A673 (cell line): ENCODE results near the gene AMZ1. TPM values are rescaled to one million over a fixed set of nuclear protein-coding genes. Genes with fewer than 3 reads are reported as not detected.

Experiments used
- BruUV-seq: library from RNA; stranded (reverse); fragments of 400-500 nt; replicated peaks from 2 replicates; lab custom pipeline; 2021; lab: Mats Ljungman, UMichigan
- CTCF ChIA-PET: fragments of 300-600 bp; sonication (Branson Sonifier 250); formaldehyde crosslinking; loops from one replicate; lab custom pipeline; 2022; ENCODE audit warnings: antibody characterized with exemption; lab: Charles Lee
- POLR2A ChIA-PET: fragments of 300-600 bp; sonication (Branson Sonifier 250); formaldehyde crosslinking; loops from one replicate; lab custom pipeline; 2022; ENCODE audit warnings: antibody characterized with exemption; ENCODE audit not compliant: low non-redundant PET; lab: Charles Lee
- DNase-seq: peaks from one replicate; pipeline ENCODE4 v3.0.0-alpha.2; 2015; ENCODE audit warnings: low spot score
- H3K27ac ChIP-seq: fragments of 200-600 bp; sonication (generic); 2 replicates; pipeline ENCODE4 v1.5.1; 2016; ENCODE audit warnings: mixed run types, low read depth, mild to moderate bottlenecking, mixed read lengths, antibody characterized with exemption, low read length; ENCODE audit not compliant: poor library complexity, severe bottlenecking
- H3K27me3 ChIP-seq: fragments of 200-600 bp; sonication (generic); replicated peaks from 2 replicates; pipeline ENCODE4 v1.6.1; 2017; ENCODE audit warnings: mixed run types, low read depth, mild to moderate bottlenecking, mixed read lengths, antibody characterized with exemption, low read length; ENCODE audit not compliant: insufficient read depth, poor library complexity
- H3K36me3 ChIP-seq: fragments of 200-600 bp; sonication (generic); 2 replicates; pipeline ENCODE4 v1.6.1; 2016; ENCODE audit warnings: mixed run types, mild to moderate bottlenecking, mixed read lengths, antibody characterized with exemption, low read length; ENCODE audit not compliant: insufficient read depth, poor library complexity, severe bottlenecking
- H3K4me1 ChIP-seq: fragments of 200-600 bp; sonication (generic); 2 replicates; pipeline ENCODE4 v1.6.1; 2017; ENCODE audit warnings: mixed run types, mild to moderate bottlenecking, mixed read lengths, antibody characterized with exemption, low read length; ENCODE audit not compliant: insufficient read depth, poor library complexity, severe bottlenecking
- H3K4me3 ChIP-seq: fragments of 200-600 bp; sonication (generic); 2 replicates; pipeline ENCODE4 v1.5.1; 2016; ENCODE audit warnings: low read depth, mixed run types, mild to moderate bottlenecking, mixed read lengths, low read length; ENCODE audit not compliant: poor library complexity, severe bottlenecking
- H3K9me3 ChIP-seq: fragments of 200-600 bp; sonication (generic); 2 replicates; pipeline ENCODE4 v1.6.1; 2016; ENCODE audit warnings: mixed run types, low read depth, mild to moderate bottlenecking, mixed read lengths, antibody characterized with exemption, low read length; ENCODE audit not compliant: poor library complexity, severe bottlenecking
- CTCF ChIP-seq: fragments of 300-800, 200-600 bp; sonication (generic); conservative IDR thresholded peaks from 2 replicates; pipeline ENCODE4 v1.5.1; 2017; ENCODE audit warnings: low read depth, mild to moderate bottlenecking, antibody characterized with exemption, low read length, moderate library complexity, mixed read lengths
- EZH2 ChIP-seq: fragments of 200-600 bp; sonication (generic); IDR thresholded peaks from 2 replicates; pipeline ENCODE4 v1.6.1; 2017; ENCODE audit warnings: borderline replicate concordance, low read depth, mild to moderate bottlenecking, mixed read lengths, antibody characterized with exemption, low read length; ENCODE audit not compliant: poor library complexity, severe bottlenecking
- intact Hi-C: fragments of 100-400 bp; cut with micrococcal nuclease; formaldehyde crosslinking; loops from one replicate; pipeline ENCODE4 v1.10.0; 2022; ENCODE audit not compliant: unreplicated experiment
- total RNA-seq: library from RNA; stranded (reverse); gene quantifications from 2 replicates; pipeline ENCODE4 v1.2.3, GENCODE V29; 2021

The AMZ1 gene
- total RNA-seq, 1 experiment from 2014 or later = not detected

- Histone ChIP-seq H3K4me1 (no peaks in the 10 kb centered on the region), H3K4me3 (no peak overlapping the region), H3K36me3 (no peaks in the 10 kb centered on the region), H3K9me3 (no peaks in the 10 kb centered on the region), H3K27me3 (no peaks in the 10 kb centered on the region), H3K27ac (no peak overlapping the region)
- intact Hi-C loops = loop anchor here (10.0 kb wide), 1 partner anchor 262 kb away; no protein-coding TSS in a partner anchor
- POLR2A ChIA-PET = no interaction called here
- BruUV-seq = no TSS peak
- CTCF ChIA-PET = interaction anchor here (0.5 kb wide), 1 partner anchor 142 kb away, joined by 5 read pairs; no protein-coding TSS in a partner anchor
- TF ChIP-seq CTCF (no peak), EZH2 (no peak)
- no peak for DNase-seq
These were observed 28.5 kb downstream of the AMZ1 start for GRCh38 chr7:2716488-2716887.

GRCh38 chr7:2716906-2717292, 28.9 kb downstream of the AMZ1 start:
- DNase-seq = no peak
- BruUV-seq = no TSS peak
- Histone ChIP-seq H3K27me3 (no peaks in the 10 kb centered on the region), H3K4me3 (no peak overlapping the region), H3K4me1 (no peaks in the 10 kb centered on the region), H3K36me3 (no peaks in the 10 kb centered on the region), H3K9me3 (no peaks in the 10 kb centered on the region), H3K27ac (no peak overlapping the region)
- CTCF ChIA-PET = no interaction called here
- POLR2A ChIA-PET = interaction anchor here (0.6 kb wide), 1 partner anchor 52 kb away, joined by 5 read pairs; no protein-coding TSS in a partner anchor
- intact Hi-C loops = loop anchor here (10.0 kb wide), 1 partner anchor 262 kb away; no protein-coding TSS in a partner anchor
- TF ChIP-seq CTCF = no peak
- no peak for TF ChIP-seq EZH2

GRCh38 chr7:2717293-2718261, 29.6 kb downstream of the AMZ1 start:
- no peak for DNase-seq
- ChIA-PET CTCF (no interaction called here), POLR2A (interaction anchor here (0.6 kb wide), 1 partner anchor 53 kb away, joined by 5 read pairs; no protein-coding TSS in a partner anchor)
- intact Hi-C loops = loop anchor here (10.0 kb wide), 1 partner anchor 263 kb away; no protein-coding TSS in a partner anchor
- no peak for TF ChIP-seq EZH2
- TF ChIP-seq CTCF = no peak
- BruUV-seq = no TSS peak
- Histone ChIP-seq H3K27ac (no peak overlapping the region), H3K36me3 (no peaks in the 10 kb centered on the region), H3K4me1 (no peaks in the 10 kb centered on the region), H3K27me3 (no peaks in the 10 kb centered on the region), H3K9me3 (no peaks in the 10 kb centered on the region), H3K4me3 (no peak overlapping the region)
